Ureter (tissue), 1 donor: ENCODE results near the gene RNF212B. TPM values are rescaled to one million over a fixed set of nuclear protein-coding genes. Genes with fewer than 3 reads are reported as not detected.

Experiments used
- DNase-seq: peaks from one replicate; pipeline ENCODE4 v3.0.0-alpha.2; 2020; ENCODE audit warnings: low spot score
- total RNA-seq: library from RNA; stranded (reverse); gene quantifications from one replicate; pipeline ENCODE4 v1.2.4, GENCODE V29; 2023
- donor health status: DM: yes; HTN: yes; CAD: no.

RNF212B gene
- total RNA-seq, 1 donor from 2014 or later: not detected

- no peak for DNase-seq
These were observed 58.5 kb downstream of the RNF212B start for GRCh38 chr14:23296012-23296777.

- no peak for DNase-seq
These were observed 59.4 kb downstream of the RNF212B start for GRCh38 chr14:23297096-23297495.

- no peak for DNase-seq
These were observed 60.0 kb downstream of the RNF212B start for GRCh38 chr14:23297611-23298277.

GRCh38 chr14:23299211-23299957, 61.6 kb downstream of the RNF212B start:
- peak; percentile 77 for DNase-seq

GRCh38 chr14:23299986-23300686, 62.4 kb downstream of the RNF212B start:
- no peak for DNase-seq

- no peak for DNase-seq
These were observed 63.0 kb downstream of the RNF212B start for GRCh38 chr14:23300687-23301223.

GRCh38 chr14:23301288-23301968, 63.7 kb downstream of the RNF212B start:
- peak; percentile 98 for DNase-seq

GRCh38 chr14:23301969-23302289, 64.2 kb downstream of the RNF212B start:
- no peak for DNase-seq

- DNase-seq: peak; percentile 75
These were observed 64.8 kb downstream of the RNF212B start, which contains the start of gene PPP1R3E for GRCh38 chr14:23302290-23303225. PPP1R3E (minus strand) TSS chr14:23302859; CDS start chr14:23302576, 283 bp downstream.

GRCh38 chr14:23306412-23307145, 68.8 kb downstream of the RNF212B start, which contains the start of gene BCL2L2:
BCL2L2 (plus strand) TSS chr14:23306833; CDS start chr14:23307768, 935 bp downstream.
- peak; percentile 94 for DNase-seq

- DNase-seq: no peak
These were observed 69.4 kb downstream of the RNF212B start for GRCh38 chr14:23307146-23307530.

GRCh38 chr14:23307687-23308644, 70.2 kb downstream of the RNF212B start:
- DNase-seq: no peak

GRCh38 chr14:23308721-23309445, 71.1 kb downstream of the RNF212B start:
- no peak for DNase-seq

GRCh38 chr14:23310546-23310945, 72.8 kb downstream of the RNF212B start:
- no peak for DNase-seq

GRCh38 chr14:23316300-23316699, 78.6 kb downstream of the RNF212B start:
- DNase-seq: no peak

GRCh38 chr14:23319746-23320583, 82.2 kb downstream of the RNF212B start:
- DNase-seq: no peak
